Stimulated activated naive B cell treated with anti-CD40 and anti-IgM and Interleukin-4, amounts not matched to agents 10 μg/mL and 1 μg/mL and 100 μg/mL, for 72 hours (primary cell): ENCODE measurements around the gene FAM43A.
A peak's percentile ranks its signal among the peaks of the same experiment; 100 is the strongest.

Source experiments
- ATAC-seq, 2 donors: fragments of 150-1000 bp; cut with Tn5 transposase; replicated peaks; 2 replicates each; pipeline ENCODE4 v1.10.0; 2021; ENCODE audit warnings: moderate library complexity in 1 of 2
- DNase-seq: peaks from one replicate; pipeline ENCODE4 v3.0.0; 2021
- H3K27ac Mint-ChIP-seq: one replicate; pipeline ENCODE4 v1.8.0; 2022; ENCODE audit warnings: mild to moderate bottlenecking, mixed read lengths
- H3K27me3 Mint-ChIP-seq, 2 donors: one replicate each; pipeline ENCODE4 v1.8.0; 2022; ENCODE audit warnings: mixed read lengths in 2 of 2
- H3K36me3 Mint-ChIP-seq, 2 donors: one replicate each; pipeline ENCODE4 v1.8.0; 2022; ENCODE audit warnings: mixed read lengths in 2 of 2, mild to moderate bottlenecking in 1 of 2
- H3K4me1 Mint-ChIP-seq, 2 donors: one replicate each; pipeline ENCODE4 v1.8.0; 2022; ENCODE audit warnings: mixed read lengths in 2 of 2, mild to moderate bottlenecking in 1 of 2
- H3K4me3 Mint-ChIP-seq, 2 donors: one replicate each; pipeline ENCODE4 v1.8.0; 2022; ENCODE audit warnings: mild to moderate bottlenecking in 2 of 2, mixed read lengths in 2 of 2, moderate library complexity in 1 of 2
- H3K9me3 Mint-ChIP-seq, 2 donors: one replicate each; pipeline ENCODE4 v1.8.0; 2022; ENCODE audit warnings: mixed read lengths in 2 of 2, mild to moderate bottlenecking in 1 of 2

The FAM43A gene

DNA sequence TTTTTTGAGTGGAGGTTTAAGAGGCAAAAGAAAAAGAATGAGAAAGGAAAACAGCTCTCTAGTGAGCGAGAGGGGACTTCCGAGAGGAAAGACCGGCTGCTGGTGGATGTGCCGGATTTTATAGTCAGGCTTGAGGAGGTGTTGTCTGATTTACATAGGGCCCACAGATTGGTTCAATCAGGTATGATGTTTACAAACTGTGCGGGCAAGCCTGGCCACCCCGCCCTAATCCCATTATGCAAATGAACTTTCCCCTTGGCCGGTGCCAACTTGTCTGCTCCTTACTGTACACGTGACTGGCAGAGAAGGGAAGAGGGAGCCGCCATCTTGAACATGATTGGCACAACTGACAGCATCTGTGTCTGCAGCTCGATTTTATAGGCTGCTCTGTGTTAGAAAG is 44.7 kb downstream of the FAM43A start:
- H3K27ac Mint-ChIP-seq = no peak overlapping the region
- peaks cover 1% of the 10 kb centered on the region in 2 donors for H3K36me3 Mint-ChIP-seq
- DNase-seq (no peak), ATAC-seq (no peak)
- peaks cover 19 to 29% of the 10 kb centered on the region in 2 donors for H3K4me1 Mint-ChIP-seq
- H3K9me3 Mint-ChIP-seq = peaks cover 0 to 1% of the 10 kb centered on the region in 2 donors
- H3K27me3 Mint-ChIP-seq = no peaks in the 10 kb centered on the region
- no peak overlapping the region for H3K4me3 Mint-ChIP-seq

DNA sequence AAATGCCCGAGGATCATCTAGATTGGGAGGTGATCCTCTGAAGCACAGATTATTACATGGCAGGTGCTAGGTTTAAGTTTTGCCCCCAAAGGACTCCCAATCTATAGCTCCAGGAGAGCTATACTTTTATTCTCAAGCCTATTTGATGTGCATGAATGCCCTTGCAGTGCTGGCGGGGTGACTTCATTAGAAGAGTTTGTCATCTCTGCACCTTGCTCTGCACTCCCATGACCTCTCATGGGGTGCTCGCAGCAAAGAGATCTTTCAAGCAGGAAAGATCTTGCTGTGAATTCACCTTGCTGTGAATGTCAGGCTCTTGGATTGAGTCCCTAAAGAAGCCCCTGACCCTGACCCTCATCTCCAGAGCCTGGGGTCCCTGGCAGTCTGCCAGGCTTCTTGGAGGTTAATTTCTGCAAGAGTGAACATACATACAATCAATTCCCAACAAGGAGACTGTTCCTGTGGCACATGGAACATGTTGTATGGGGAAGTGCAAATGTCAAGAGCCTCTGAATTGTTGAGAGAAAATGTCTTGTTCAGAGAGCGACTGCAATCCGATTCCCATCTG is 45.9 kb downstream of the FAM43A start:
- Mint-ChIP-seq H3K4me3 (no peak overlapping the region), H3K27me3 (no peaks in the 10 kb centered on the region), H3K36me3 (peaks cover 2 to 3% of the 10 kb centered on the region in 2 donors), H3K4me1 (peaks cover 16 to 24% of the 10 kb centered on the region in 2 donors), H3K9me3 (peaks cover 0 to 2% of the 10 kb centered on the region in 2 donors), H3K27ac (no peak overlapping the region)
- DNase-seq (no peak), ATAC-seq (peak in 1 of 2 donors; percentile 61)

- ATAC-seq = no peak
- H3K27me3 Mint-ChIP-seq = no peaks in the 10 kb centered on the region
- no peak for DNase-seq
- peaks cover 16 to 24% of the 10 kb centered on the region in 2 donors for H3K4me1 Mint-ChIP-seq
- H3K9me3 Mint-ChIP-seq = peaks cover 0 to 2% of the 10 kb centered on the region in 2 donors
- no peak overlapping the region for H3K27ac Mint-ChIP-seq
- H3K36me3 Mint-ChIP-seq = peaks cover 2 to 3% of the 10 kb centered on the region in 2 donors
- H3K4me3 Mint-ChIP-seq = no peak overlapping the region
Measured at GRCh38 chr3:194732617-194733016, 46.9 kb downstream of the FAM43A start.

DNA sequence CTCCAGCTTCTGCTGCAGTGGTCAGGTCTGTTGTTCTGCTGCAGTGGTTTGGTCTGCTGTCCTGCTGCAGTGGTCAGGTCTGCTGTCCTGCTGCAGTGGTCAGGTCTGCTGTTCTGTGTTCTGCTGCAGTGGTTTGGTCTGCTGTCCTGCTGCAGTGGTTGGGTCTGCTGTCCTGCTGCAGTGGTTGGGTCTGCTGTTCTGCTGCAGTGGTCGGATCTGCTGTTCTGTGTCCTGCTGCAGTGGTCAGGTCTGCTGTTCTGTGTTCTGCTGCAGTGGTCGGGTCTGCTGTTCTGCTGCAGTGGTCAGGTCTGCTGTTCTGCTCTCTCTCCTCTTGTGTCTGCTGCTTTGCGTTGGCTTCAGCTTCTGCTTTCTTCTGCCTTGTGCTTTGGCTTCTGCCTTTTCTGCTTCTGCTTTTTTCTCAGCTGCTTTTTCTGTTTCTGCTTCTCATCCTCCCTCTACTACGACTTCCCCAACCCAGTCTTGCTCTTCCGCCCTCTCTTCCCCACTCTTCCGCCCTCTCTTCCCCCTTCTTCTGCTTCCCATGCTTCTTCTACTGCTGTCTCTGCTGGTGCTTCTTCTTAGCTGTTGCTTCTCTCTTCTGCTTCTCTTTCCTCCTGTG is 50.7 kb downstream of the FAM43A start:
- Mint-ChIP-seq H3K4me1 (peaks cover 17 to 28% of the 10 kb centered on the region in 2 donors), H3K27me3 (no peaks in the 10 kb centered on the region)
- ATAC-seq = peak; percentile 77 to 80

GRCh38 chr3:194736896-194737600 is 51.4 kb downstream of the FAM43A start:
- Mint-ChIP-seq H3K27me3 (no peaks in the 10 kb centered on the region), H3K27ac (no peak overlapping the region), H3K4me1 (peaks cover 11 to 22% of the 10 kb centered on the region in 2 donors), H3K9me3 (peaks cover 0 to 2% of the 10 kb centered on the region in 2 donors), H3K36me3 (peaks cover 2 to 3% of the 10 kb centered on the region in 2 donors), H3K4me3 (no peak overlapping the region)
- ATAC-seq = peak; percentile 92 to 93
- DNase-seq = peak; percentile 62

More for the DNA sequence above, 50.7 kb downstream of the FAM43A start:
- no peak overlapping the region for H3K4me3 Mint-ChIP-seq
- H3K36me3 Mint-ChIP-seq = peaks cover 2 to 3% of the 10 kb centered on the region in 2 donors
- peaks cover 0 to 2% of the 10 kb centered on the region in 2 donors for H3K9me3 Mint-ChIP-seq
- no peak overlapping the region for H3K27ac Mint-ChIP-seq
- DNase-seq = peak; percentile 32
